ENCODE data around the gene CTDNEP1. TPM values are rescaled to one million over a fixed set of nuclear protein-coding genes. Genes with fewer than 3 reads are reported as not detected.
A peak's percentile ranks its signal among the peaks of the same experiment; 100 is the strongest.
"Not testable (repeated sequence)": the region's sequence is repeated elsewhere in the genome, so short reads cannot be mapped to it uniquely, and the experiment has no call there.

CTDNEP1 gene
- total RNA-seq, 2 experiments from 2014 or later: 159 to 160 TPM

DNA sequence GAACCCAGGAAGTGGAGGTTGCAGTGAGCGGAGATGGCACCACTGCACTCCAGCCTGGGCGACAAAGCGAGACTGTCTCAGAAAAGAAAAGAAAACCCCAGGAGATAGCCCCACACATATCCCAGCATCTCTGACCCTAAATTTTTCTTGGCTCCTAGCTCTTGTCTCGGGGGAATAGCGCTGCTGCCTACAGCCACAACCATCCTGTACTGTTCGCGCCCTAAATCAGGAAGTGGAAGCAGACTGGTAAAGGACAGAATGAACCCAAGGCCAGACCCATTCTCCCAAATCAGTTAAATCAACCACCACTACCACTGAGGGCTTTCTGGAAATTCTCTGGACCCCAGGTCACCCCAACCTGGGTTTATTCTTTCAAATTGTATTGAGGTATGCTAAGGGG is 1.7 kb downstream of the CTDNEP1 start:
- ATAC-seq: no peak
- H3K27ac Mint-ChIP-seq: peak overlapping the region; percentile 94

DNA sequence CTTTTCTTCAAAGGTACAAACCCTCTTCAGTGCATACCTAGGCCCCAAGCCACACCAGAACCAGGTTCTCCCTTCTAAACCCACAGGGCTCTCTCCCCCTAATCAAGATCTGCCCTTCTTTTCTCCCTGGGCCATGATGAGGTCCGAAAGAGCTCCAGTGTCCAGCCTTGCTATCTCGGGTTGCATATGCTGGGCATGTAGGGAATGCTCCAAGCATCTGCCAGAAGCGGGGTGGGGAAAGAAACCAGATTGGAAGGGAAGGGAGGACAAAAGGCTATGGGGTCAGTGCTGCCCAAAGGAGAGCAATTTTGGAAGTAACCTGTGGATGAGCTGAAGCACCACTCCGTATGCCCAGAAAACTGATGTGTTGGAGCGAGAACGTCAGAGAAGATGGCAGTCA is 2.3 kb downstream of the CTDNEP1 start:
- TF ChIP-seq, protein P1, sequence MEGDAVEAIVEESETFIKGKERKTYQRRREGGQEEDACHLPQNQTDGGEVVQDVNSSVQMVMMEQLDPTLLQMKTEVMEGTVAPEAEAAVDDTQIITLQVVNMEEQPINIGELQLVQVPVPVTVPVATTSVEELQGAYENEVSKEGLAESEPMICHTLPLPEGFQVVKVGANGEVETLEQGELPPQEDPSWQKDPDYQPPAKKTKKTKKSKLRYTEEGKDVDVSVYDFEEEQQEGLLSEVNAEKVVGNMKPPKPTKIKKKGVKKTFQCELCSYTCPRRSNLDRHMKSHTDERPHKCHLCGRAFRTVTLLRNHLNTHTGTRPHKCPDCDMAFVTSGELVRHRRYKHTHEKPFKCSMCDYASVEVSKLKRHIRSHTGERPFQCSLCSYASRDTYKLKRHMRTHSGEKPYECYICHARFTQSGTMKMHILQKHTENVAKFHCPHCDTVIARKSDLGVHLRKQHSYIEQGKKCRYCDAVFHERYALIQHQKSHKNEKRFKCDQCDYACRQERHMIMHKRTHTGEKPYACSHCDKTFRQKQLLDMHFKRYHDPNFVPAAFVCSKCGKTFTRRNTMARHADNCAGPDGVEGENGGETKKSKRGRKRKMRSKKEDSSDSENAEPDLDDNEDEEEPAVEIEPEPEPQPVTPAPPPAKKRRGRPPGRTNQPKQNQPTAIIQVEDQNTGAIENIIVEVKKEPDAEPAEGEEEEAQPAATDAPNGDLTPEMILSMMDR (IDR thresholded peaks at IDR 0.05): no peak
- Mint-ChIP-seq H3K9me3 (no peaks in the 10 kb centered on the region), H3K4me3 (peak overlapping the region; percentile 91), H3K36me3 (ENCODE audit: low read depth) (peaks cover 38% of the 10 kb centered on the region), H3K4me1 (ENCODE audit: low read depth) (peaks cover 36% of the 10 kb centered on the region), H3K27ac (peak overlapping the region; percentile 78), H3K27me3 (no peaks in the 10 kb centered on the region)
- ChIA-PET POLR2A (interaction anchor here (0.5 to 5.0 kb wide), 7 partner anchors 9 to 326 kb away, joined by 3 to 67 read pairs (median 4); partner anchors contain the start of genes CLDN7, DVL2, GABARAP and PHF23), CTCF (interaction anchor here (2.3 kb wide), 1 partner anchor 10 kb away, joined by 7 read pairs; the partner anchor contains the start of gene PHF23)
- no peak for ATAC-seq
- no peak for DNase-seq
- intact Hi-C loops (cut with micrococcal nuclease): no loop called here

More for the DNA sequence above, 1.7 kb downstream of the CTDNEP1 start:
- H3K4me3 Mint-ChIP-seq: peak overlapping the region; percentile 91
- TF ChIP-seq, protein P1 (IDR thresholded peaks at IDR 0.05): no peak
- no peaks in the 10 kb centered on the region for H3K27me3 Mint-ChIP-seq
- no peak for DNase-seq
- CTCF ChIA-PET: interaction anchor here (2.3 kb wide), 1 partner anchor 11 kb away, joined by 7 read pairs; the partner anchor contains the start of gene PHF23
- peaks cover 40% of the 10 kb centered on the region for H3K36me3 Mint-ChIP-seq (ENCODE audit: low read depth)
- H3K4me1 Mint-ChIP-seq (ENCODE audit: low read depth): peaks cover 40% of the 10 kb centered on the region
- POLR2A ChIA-PET: interaction anchor here (0.5 to 5.0 kb wide), 7 partner anchors 10 to 325 kb away, joined by 3 to 67 read pairs (median 4); partner anchors contain the start of genes CLDN7, DVL2, GABARAP and PHF23
- intact Hi-C loops (cut with micrococcal nuclease): no loop called here
- no peaks in the 10 kb centered on the region for H3K9me3 Mint-ChIP-seq

DNA sequence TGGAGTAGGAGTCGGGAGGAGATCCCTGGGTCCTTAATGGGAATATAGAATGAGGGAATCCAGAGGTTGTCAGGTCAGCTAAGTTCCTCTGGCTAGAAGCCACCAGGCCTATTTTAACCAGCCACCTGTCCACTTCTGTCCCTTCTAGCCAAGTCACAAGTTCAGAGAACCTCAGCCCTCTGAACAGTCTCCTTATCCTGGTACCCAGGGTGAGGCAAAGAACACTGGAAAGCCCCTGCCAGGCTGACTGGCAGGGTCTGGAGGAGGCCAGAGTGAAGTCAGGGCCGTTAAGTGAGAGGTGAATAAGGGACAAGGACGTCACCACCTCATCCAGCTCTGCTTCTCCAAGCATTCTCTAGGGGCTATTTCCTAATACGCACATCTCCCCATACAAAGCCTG is 2.7 kb downstream of the CTDNEP1 start:
- no peaks in the 10 kb centered on the region for H3K9me3 Mint-ChIP-seq
- peak overlapping the region; percentile 47 for H3K27ac Mint-ChIP-seq
- H3K4me3 Mint-ChIP-seq: no peak overlapping the region
- intact Hi-C loops (cut with micrococcal nuclease): no loop called here
- CTCF ChIA-PET: interaction anchor here (2.3 kb wide), 1 partner anchor 10 kb away, joined by 7 read pairs; the partner anchor contains the start of gene PHF23
- TF ChIP-seq, protein P1 (IDR thresholded peaks at IDR 0.05): no peak
- no peak for ATAC-seq
- H3K36me3 Mint-ChIP-seq (ENCODE audit: low read depth): peaks cover 36% of the 10 kb centered on the region
- DNase-seq: no peak
- peaks cover 33% of the 10 kb centered on the region for H3K4me1 Mint-ChIP-seq (ENCODE audit: low read depth)
- POLR2A ChIA-PET: interaction anchor here (0.8 to 5.0 kb wide), 4 partner anchors 9 to 236 kb away, joined by 4 to 67 read pairs (median 4); partner anchors contain the start of genes GABARAP, PHF23 and POLR2A
- no peaks in the 10 kb centered on the region for H3K27me3 Mint-ChIP-seq

DNA sequence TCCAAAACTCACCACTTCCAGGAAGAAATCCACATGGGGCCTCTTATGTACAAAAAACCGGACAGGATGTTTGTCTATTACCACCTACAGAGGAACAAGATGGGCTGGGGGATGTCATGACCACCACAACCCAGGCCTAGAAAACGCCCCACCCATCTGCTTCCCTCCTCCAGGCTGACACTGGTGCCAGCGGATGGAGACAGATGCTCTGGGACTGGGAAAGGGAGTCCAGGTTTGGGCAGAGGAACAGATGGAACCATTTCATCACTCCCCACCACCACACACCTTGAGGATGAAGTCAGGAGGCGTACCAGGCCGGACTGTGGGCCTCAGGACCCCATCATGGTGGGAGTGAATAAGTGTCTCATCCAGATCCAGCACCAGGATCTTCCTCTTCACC is 4.8 kb downstream of the CTDNEP1 start:
- ChIA-PET CTCF (interaction anchor here (0.6 kb wide), 1 partner anchor 50 kb away, joined by 3 read pairs; no protein-coding TSS in a partner anchor), POLR2A (no interaction called here)
- peaks cover 29% of the 10 kb centered on the region for H3K4me1 Mint-ChIP-seq (ENCODE audit: low read depth)
- H3K9me3 Mint-ChIP-seq: no peaks in the 10 kb centered on the region
- peaks cover 35% of the 10 kb centered on the region for H3K36me3 Mint-ChIP-seq (ENCODE audit: low read depth)
- peak overlapping the region; percentile 54 for H3K27ac Mint-ChIP-seq
- H3K27me3 Mint-ChIP-seq: no peaks in the 10 kb centered on the region
- no peak overlapping the region for H3K4me3 Mint-ChIP-seq
- DNase-seq (no peak), ATAC-seq (no peak)
- TF ChIP-seq, protein P1 (IDR thresholded peaks at IDR 0.05): no peak
- intact Hi-C loops (cut with micrococcal nuclease): no loop called here

DNA sequence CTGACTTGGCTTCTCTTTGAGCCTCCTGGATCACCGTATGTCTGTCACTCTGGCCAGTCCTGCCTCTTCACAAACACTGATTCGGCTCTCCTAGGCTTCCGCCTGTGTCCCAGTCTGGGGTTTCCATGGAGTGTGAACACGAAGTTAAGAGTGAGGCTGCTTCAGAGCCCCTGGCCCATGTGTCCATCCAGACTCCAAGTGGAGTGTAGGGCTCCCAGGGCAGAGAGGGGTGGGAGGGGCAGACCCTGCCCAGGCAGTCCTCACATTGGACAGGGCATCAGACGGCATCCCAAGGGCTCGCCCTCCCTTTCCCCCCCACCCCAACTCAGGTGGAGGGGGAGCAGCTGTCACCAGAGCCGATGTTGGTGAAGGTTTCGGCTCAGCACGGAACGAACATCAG is 7.7 kb downstream of the CTDNEP1 start:
- H3K36me3 Mint-ChIP-seq (ENCODE audit: low read depth): peaks cover 25% of the 10 kb centered on the region
- DNase-seq; H3K27ac Mint-ChIP-seq; H3K27me3 Mint-ChIP-seq; ATAC-seq; intact Hi-C loops (cut with micrococcal nuclease); H3K4me3 Mint-ChIP-seq; H3K9me3 Mint-ChIP-seq: not testable (repeated sequence)
- POLR2A ChIA-PET: interaction anchor here (0.6 to 15.6 kb wide), 7 partner anchors 10 to 591 kb away, joined by 3 to 261 read pairs (median 6); partner anchors contain the start of genes ACADVL, DLG4 and DVL2
- peaks cover 37% of the 10 kb centered on the region for H3K4me1 Mint-ChIP-seq (ENCODE audit: low read depth)
- CTCF ChIA-PET: interaction anchor here (1.9 kb wide), 1 partner anchor 52 kb away, joined by 8 read pairs; no protein-coding TSS in a partner anchor
